HEK293 (cell line): ENCODE measurements around the gene TTC34.

Experiments
- CTCF ChIP-seq: fragments of 450-650 bp; formaldehyde crosslinking; IDR thresholded peaks from 2 replicates; pipeline ENCODE4 v1.5.1; 2016; ENCODE audit warnings: missing biosample characterization, missing genetic modification characterization
- PBX3 ChIP-seq: sonication (generic); formaldehyde crosslinking; IDR thresholded peaks from 2 replicates; pipeline ENCODE4 v1.8.1; 2022; ENCODE audit warnings: mild to moderate bottlenecking, moderate library complexity, missing genetic modification reagents
- REST ChIP-seq: fragments of 450-650 bp; formaldehyde crosslinking; IDR thresholded peaks from 2 replicates; pipeline ENCODE4 v1.5.1; 2016; ENCODE audit warnings: missing biosample characterization, missing genetic modification characterization
- SP7 ChIP-seq: fragments of 450-650 bp; formaldehyde crosslinking; IDR thresholded peaks from 2 replicates; pipeline ENCODE4 v1.5.1; 2016; ENCODE audit warnings: missing biosample characterization, missing genetic modification characterization
- ZNF175 ChIP-seq: fragments of 450-650 bp; formaldehyde crosslinking; IDR thresholded peaks from 2 replicates; pipeline ENCODE4 v1.5.1; 2016; ENCODE audit warnings: missing biosample characterization, missing genetic modification characterization
- ZNF19 ChIP-seq: fragments of 450-650 bp; formaldehyde crosslinking; IDR thresholded peaks from 2 replicates; pipeline ENCODE4; 2016; ENCODE audit warnings: missing biosample characterization, missing genetic modification characterization, low read depth
- ZNF211 ChIP-seq: fragments of 450-650 bp; formaldehyde crosslinking; IDR thresholded peaks from 2 replicates; pipeline ENCODE4 v1.5.1; 2016; ENCODE audit warnings: low read depth, missing biosample characterization, missing genetic modification characterization
- ZNF639 ChIP-seq: fragments of 450-650 bp; formaldehyde crosslinking; IDR thresholded peaks from 2 replicates; pipeline ENCODE4 v1.5.1; 2016; ENCODE audit warnings: missing biosample characterization, missing genetic modification characterization
- TF ChIP-seq, protein P1 (sequence below): fragments of 450-650 bp; formaldehyde crosslinking; IDR thresholded peaks from 2 replicates; pipeline ENCODE4 v1.5.1; 2016; ENCODE audit warnings: missing biosample characterization, missing genetic modification characterization

- TF ChIP-seq REST (tag by site-specific recombination) (no peak), ZNF639 (tag by site-specific recombination) (no peak), SP7 (tag by site-specific recombination) (no peak), CTCF (tag by site-specific recombination) (no peak), ZNF211 (tag by site-specific recombination) (no peak), ZNF175 (tag by site-specific recombination) (no peak), PBX3 (CRISPR knock-in tag) (no peak), ZNF19 (tag by site-specific recombination) (no peak)
- TF ChIP-seq, protein P1, sequence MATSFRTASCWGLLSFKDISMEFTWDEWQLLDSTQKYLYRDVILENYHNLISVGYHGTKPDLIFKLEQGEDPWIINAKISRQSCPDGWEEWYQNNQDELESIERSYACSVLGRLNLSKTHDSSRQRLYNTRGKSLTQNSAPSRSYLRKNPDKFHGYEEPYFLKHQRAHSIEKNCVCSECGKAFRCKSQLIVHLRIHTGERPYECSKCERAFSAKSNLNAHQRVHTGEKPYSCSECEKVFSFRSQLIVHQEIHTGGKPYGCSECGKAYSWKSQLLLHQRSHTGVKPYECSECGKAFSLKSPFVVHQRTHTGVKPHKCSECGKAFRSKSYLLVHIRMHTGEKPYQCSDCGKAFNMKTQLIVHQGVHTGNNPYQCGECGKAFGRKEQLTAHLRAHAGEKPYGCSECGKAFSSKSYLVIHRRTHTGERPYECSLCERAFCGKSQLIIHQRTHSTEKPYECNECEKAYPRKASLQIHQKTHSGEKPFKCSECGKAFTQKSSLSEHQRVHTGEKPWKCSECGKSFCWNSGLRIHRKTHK (tag by site-specific recombination) = no peak
Observed at GRCh38 chr1:2837823-2838222, 36.3 kb upstream of the TTC34 start.
